IMR-90 (cell line): Measurements from ENCODE around the gene ROBO1. TPM values are rescaled to one million over a fixed set of nuclear protein-coding genes. Genes with fewer than 3 reads are reported as not detected.
A peak's percentile ranks its signal among the peaks of the same experiment; 100 is the strongest.

Experiments used
- ATAC-seq: fragments of 200-7000 bp; cut with Tn5 transposase; 2 replicates; pipeline ENCODE4 v1.9.1; 2020; ENCODE audit warnings: low read depth, mild to moderate bottlenecking, moderate library complexity
- BruUV-seq: library from RNA; stranded (reverse); fragments of 400-500 nt; replicated peaks from 2 replicates; lab custom pipeline; 2021; lab: Mats Ljungman, UMichigan
- CTCF ChIA-PET: fragments of 300-600 bp; formaldehyde crosslinking; extraction: SDS; loops from one replicate; lab custom pipeline; 2021; ENCODE audit warnings: antibody characterized with exemption; lab: Yijun Ruan, JAX
- POLR2A ChIA-PET: fragments of 300-600 bp; sonication (Branson Sonifier 250); formaldehyde crosslinking; loops from one replicate; lab custom pipeline; 2022; ENCODE audit warnings: antibody characterized with exemption; ENCODE audit not compliant: unreplicated experiment; lab: Charles Lee
- DNase-seq: peaks from one replicate; pipeline ENCODE4 v3.0.0; 2013
- H2AFZ ChIP-seq: replicated peaks from 2 replicates; pipeline ENCODE3; 2013; ENCODE audit warnings: low read length, mild to moderate bottlenecking; ENCODE audit not compliant: poor library complexity
- H2AK5ac ChIP-seq: 2 replicates; pipeline ENCODE4 v1.6.1; 2013; ENCODE audit warnings: low read depth, low read length, inconsistent platforms
- H2AK9ac ChIP-seq: replicated peaks from 2 replicates; pipeline ENCODE3; 2013; ENCODE audit warnings: mild to moderate bottlenecking, low read depth, low read length, moderate library complexity; ENCODE audit not compliant: poor library complexity
- H2BK120ac ChIP-seq: 2 replicates; pipeline ENCODE4 v1.6.1; 2013; ENCODE audit warnings: low read depth, low read length, inconsistent platforms
- H2BK15ac ChIP-seq: 3 replicates; pipeline ENCODE4 v1.6.1; 2013; ENCODE audit warnings: low read depth, low read length, inconsistent platforms
- H2BK20ac ChIP-seq: 2 replicates; pipeline ENCODE4 v1.6.1; 2013; ENCODE audit warnings: low read depth, mild to moderate bottlenecking, inconsistent platforms, low read length, moderate library complexity
- H2BK5ac ChIP-seq: 2 replicates; pipeline ENCODE4 v1.6.1; 2013; ENCODE audit warnings: mild to moderate bottlenecking, low read depth, low read length, inconsistent platforms; ENCODE audit not compliant: poor library complexity, severe bottlenecking
- H3K14ac ChIP-seq: replicated peaks from 2 replicates; pipeline ENCODE4 v1.6.1; 2013; ENCODE audit warnings: low read depth, low read length, inconsistent platforms
- H3K18ac ChIP-seq: 2 replicates; pipeline ENCODE4 v1.6.1; 2013; ENCODE audit warnings: low read depth, low read length, control low read depth
- H3K23ac ChIP-seq: 2 replicates; pipeline ENCODE4 v1.6.1; 2013; ENCODE audit warnings: low read depth, low read length, inconsistent platforms
- H3K27ac ChIP-seq: 2 replicates; pipeline ENCODE4 v1.5.1; 2013; ENCODE audit warnings: mild to moderate bottlenecking, control low read depth, low read length; ENCODE audit not compliant: insufficient read depth
- H3K27me3 ChIP-seq: 2 replicates; pipeline ENCODE4 v1.6.1; 2013; ENCODE audit warnings: low read length; ENCODE audit not compliant: control insufficient read depth, insufficient read depth
- H3K36me3 ChIP-seq: 2 replicates; pipeline ENCODE4 v1.6.1; 2013; ENCODE audit warnings: low read length, mixed read lengths; ENCODE audit not compliant: control insufficient read depth, insufficient read depth
- H3K4ac ChIP-seq: 2 replicates; pipeline ENCODE4 v1.6.1; 2013; ENCODE audit warnings: low read depth, low read length, inconsistent platforms
- H3K4me1 ChIP-seq: 2 replicates; pipeline ENCODE4 v1.6.1; 2013; ENCODE audit warnings: low read length, mixed read lengths; ENCODE audit not compliant: control insufficient read depth, insufficient read depth
- H3K4me2 ChIP-seq: 2 replicates; pipeline ENCODE4 v1.6.1; 2013; ENCODE audit warnings: low read depth, mild to moderate bottlenecking, control low read depth, low read length, moderate library complexity
- H3K4me3 ChIP-seq: 2 replicates; pipeline ENCODE4 v1.5.1; 2013; ENCODE audit warnings: low read depth, mild to moderate bottlenecking, control low read depth, low read length, moderate library complexity; ENCODE audit not compliant: insufficient read depth
- H3K56ac ChIP-seq: 2 replicates; pipeline ENCODE4 v1.6.1; 2013; ENCODE audit warnings: low read length, inconsistent platforms; ENCODE audit not compliant: insufficient read depth; ENCODE audit errors: extremely low read depth
- H3K79me1 ChIP-seq, 2 experiments: 2 replicates each; pipeline ENCODE4 v1.6.1; 2013; ENCODE audit warnings: low read length in 2 of 2, inconsistent platforms in 1 of 2, low read depth in 1 of 2
- H3K9ac ChIP-seq: 2 replicates; pipeline ENCODE4 v1.6.1; 2013; ENCODE audit warnings: low read depth, low read length, control low read depth
- H3K9me1 ChIP-seq: 2 replicates; pipeline ENCODE4 v1.6.1; 2013; ENCODE audit warnings: low read length, inconsistent platforms; ENCODE audit not compliant: insufficient read depth
- H3K9me3 ChIP-seq: 2 replicates; pipeline ENCODE4 v1.6.1; 2013; ENCODE audit warnings: low read length; ENCODE audit not compliant: control insufficient read depth, insufficient read depth
- H4K20me1 ChIP-seq: 2 replicates; pipeline ENCODE4 v1.6.1; 2013; ENCODE audit warnings: low read length, inconsistent platforms; ENCODE audit not compliant: insufficient read depth
- H4K5ac ChIP-seq: 2 replicates; pipeline ENCODE4 v1.6.1; 2013; ENCODE audit warnings: mild to moderate bottlenecking, low read depth, low read length, control low read depth
- H4K8ac ChIP-seq, 2 experiments: 2 replicates each; pipeline ENCODE4 v1.6.1; 2013; ENCODE audit warnings: low read depth in 2 of 2, low read length in 2 of 2, control low read depth in 1 of 2, inconsistent platforms in 1 of 2
- H4K91ac ChIP-seq: 2 replicates; pipeline ENCODE4 v1.6.1; 2013; ENCODE audit warnings: low read depth, low read length, inconsistent platforms; ENCODE audit not compliant: insufficient read depth
- BHLHE40 ChIP-seq: fragments of 150-350 bp; IDR thresholded peaks from 2 replicates; pipeline ENCODE4 v1.6.1; 2016; ENCODE audit warnings: mild to moderate bottlenecking, low read depth, low read length
- CEBPB ChIP-seq: IDR thresholded peaks from 2 replicates; pipeline ENCODE4 v1.6.1; 2012; ENCODE audit warnings: low read depth, low read length, improper control_type of control experiment
- CHD1 ChIP-seq: IDR thresholded peaks from 2 replicates; pipeline ENCODE4 v1.6.1; 2012; ENCODE audit warnings: low read depth, low read length, improper control_type of control experiment
- FOS ChIP-seq: fragments of 150-350 bp; IDR thresholded peaks from 2 replicates; pipeline ENCODE4 v1.6.1; 2016; ENCODE audit warnings: low read depth, low read length
- MAFK ChIP-seq: IDR thresholded peaks from 2 replicates; pipeline ENCODE4 v1.6.1; 2012; ENCODE audit warnings: low read depth, low read length, improper control_type of control experiment
- MAZ ChIP-seq: IDR thresholded peaks from 2 replicates; pipeline ENCODE4 v1.6.1; 2012; ENCODE audit warnings: low read depth, mild to moderate bottlenecking, low read length, improper control_type of control experiment, moderate library complexity, borderline replicate concordance
- MXI1 ChIP-seq: IDR thresholded peaks from 2 replicates; pipeline ENCODE4 v1.6.1; 2012; ENCODE audit warnings: low read depth, mild to moderate bottlenecking, low read length, moderate library complexity, borderline replicate concordance
- NFE2L2 ChIP-seq: fragments of 150-350 bp; IDR thresholded peaks from 2 replicates; pipeline ENCODE4 v1.6.1; 2016; ENCODE audit warnings: low read depth, mild to moderate bottlenecking, low read length
- POLR2A ChIP-seq: IDR thresholded peaks from 2 replicates; pipeline ENCODE4 v1.6.1; 2012; ENCODE audit warnings: mild to moderate bottlenecking, low read depth, low read length
- RAD21 ChIP-seq: IDR thresholded peaks from 2 replicates; pipeline ENCODE4 v1.6.1; 2012; ENCODE audit warnings: low read length, improper control_type of control experiment
- RCOR1 ChIP-seq: IDR thresholded peaks from 2 replicates; pipeline ENCODE4 v1.6.1; 2012; ENCODE audit warnings: mild to moderate bottlenecking, low read length, improper control_type of control experiment; ENCODE audit not compliant: insufficient replicate concordance
- RFX5 ChIP-seq: IDR thresholded peaks from 2 replicates; pipeline ENCODE4 v1.8.0; 2012; ENCODE audit warnings: low read depth, mild to moderate bottlenecking, low read length, moderate library complexity
- SMC3 ChIP-seq: fragments of 150-350 bp; IDR thresholded peaks from 2 replicates; pipeline ENCODE4 v1.6.1; 2016; ENCODE audit warnings: low read depth, mild to moderate bottlenecking, antibody characterized with exemption, low read length, moderate library complexity
- USF2 ChIP-seq: fragments of 150-350 bp; IDR thresholded peaks from 2 replicates; pipeline ENCODE4 v1.6.1; 2017; ENCODE audit warnings: mild to moderate bottlenecking, antibody characterized with exemption, low read length, low read depth
- WGBS, 2 experiments: methylation state at CpG; one replicate each; pipeline versions ENCODE4 v1.1.5 to v1.1.7; 2013; ENCODE audit warnings: missing lambda C conversion rate in 2 of 2; ENCODE audit not compliant: insufficient read length in 1 of 2; ENCODE audit errors: extremely low coverage in 2 of 2; 5-methylcytosine and 5-hydroxymethylcytosine counted together
- dilution Hi-C: fragments of 300-500 bp; cut with HindIII; formaldehyde crosslinking; loops from one replicate; pipeline ENCODE4 v1.14.3; 2018; ENCODE audit warnings: low sequenced_read_pairs; ENCODE audit not compliant: unreplicated experiment
- in situ Hi-C: fragments of 300-500 bp; cut with MboI; formaldehyde crosslinking; loops from 3 replicates; pipeline ENCODE4 v1.14.3; 2019; ENCODE audit warnings: low sequenced_read_pairs, inconsistent platforms, mixed read lengths
- intact Hi-C: fragments of 100-400 bp; cut with micrococcal nuclease; formaldehyde crosslinking; loops from 2 replicates; pipeline ENCODE4 v1.10.0; 2022
- polyA plus RNA-seq, 3 experiments: library from polyadenylated mRNA; depleted of rRNA; stranded (reverse); fragments of >200 nt; gene quantifications; 2 replicates each; pipeline ENCODE4 v1.2.3, GENCODE V29; 2012; ENCODE audit warnings: low replicate concordance in 1 of 3
- total RNA-seq: library from RNA; depleted of rRNA; stranded (reverse); fragments of >200 nt; gene quantifications from 2 replicates; pipeline ENCODE4 v1.2.3, GENCODE V29; 2012
- TF ChIP-seq, protein P1 (sequence below): conservative IDR thresholded peaks from 2 replicates; pipeline ENCODE4 v1.5.1; 2012; ENCODE audit warnings: mild to moderate bottlenecking, low read depth, low read length, improper control_type of control experiment
- TF ChIP-seq, protein P2 (sequence below): fragments of 150-350 bp; IDR thresholded peaks from 2 replicates; pipeline ENCODE4 v1.6.1; 2016; ENCODE audit warnings: low read depth, mild to moderate bottlenecking, low read length, moderate library complexity, borderline replicate concordance

ROBO1 gene
- total and polyA plus RNA-seq, 2 of the 4 experiments (the other 2 are of a cell fraction): 24.1 to 53.9 TPM

- Histone ChIP-seq H3K9me3 (no peaks in the 10 kb centered on the region), H2BK15ac (peak overlapping the region; percentile 70; the same call in 1 of the 3 replicates), H3K4me1 (peaks cover 1% of the 10 kb centered on the region; the same call in 1 of the 2 replicates), H3K9ac (no peak overlapping the region), H3K23ac (0 out of 2 replicates have a peak overlapping the region, but pooled peaks have one; percentile 5), H2BK20ac (0 out of 2 replicates have a peak overlapping the region, but pooled peaks have one; percentile 34), H3K18ac (no peak overlapping the region), H2AK9ac (no peak overlapping the region), H3K56ac (no peak overlapping the region), H2BK120ac (peak overlapping the region; percentile 76), H4K5ac (no peak overlapping the region), H2AK5ac (peak overlapping the region; percentile 67; the same call in 1 of the 2 replicates), H3K4me3 (no peak overlapping the region), H3K4me2 (no peak overlapping the region), H4K20me1 (no peaks in the 10 kb centered on the region; the same call in 1 of the 2 replicates), H3K4ac (peak overlapping the region; percentile 71; the same call in 1 of the 2 replicates), H3K9me1 (peaks cover 7% of the 10 kb centered on the region), H3K27ac (no peak overlapping the region), H2BK5ac (no peak overlapping the region), H3K79me1 (peaks cover 9 to 16% of the 10 kb centered on the region in 2 experiments), H2AFZ (no peak overlapping the region), H3K27me3 (no peaks in the 10 kb centered on the region), H3K36me3 (no peaks in the 10 kb centered on the region), H4K91ac (no peak overlapping the region; the same call in 1 of the 2 replicates), H4K8ac (peak overlapping the region in 1 of 2 experiments; percentile 4; a peak in 1 of 4 replicates), H3K14ac (peak overlapping the region; percentile 84; the same call in 1 of the 2 replicates)
- dilution Hi-C loops: no loop called here
- in situ Hi-C loops: no loop called here
- TF ChIP-seq SMC3 (no peak), CEBPB (no peak), RFX5 (no peak), FOS (no peak), USF2 (no peak), RAD21 (no peak), BHLHE40 (no peak), POLR2A (no peak), CHD1 (no peak), MAZ (no peak), MAFK (no peak), MXI1 (no peak), NFE2L2 (no peak), RCOR1 (no peak)
- TF ChIP-seq, protein P1, sequence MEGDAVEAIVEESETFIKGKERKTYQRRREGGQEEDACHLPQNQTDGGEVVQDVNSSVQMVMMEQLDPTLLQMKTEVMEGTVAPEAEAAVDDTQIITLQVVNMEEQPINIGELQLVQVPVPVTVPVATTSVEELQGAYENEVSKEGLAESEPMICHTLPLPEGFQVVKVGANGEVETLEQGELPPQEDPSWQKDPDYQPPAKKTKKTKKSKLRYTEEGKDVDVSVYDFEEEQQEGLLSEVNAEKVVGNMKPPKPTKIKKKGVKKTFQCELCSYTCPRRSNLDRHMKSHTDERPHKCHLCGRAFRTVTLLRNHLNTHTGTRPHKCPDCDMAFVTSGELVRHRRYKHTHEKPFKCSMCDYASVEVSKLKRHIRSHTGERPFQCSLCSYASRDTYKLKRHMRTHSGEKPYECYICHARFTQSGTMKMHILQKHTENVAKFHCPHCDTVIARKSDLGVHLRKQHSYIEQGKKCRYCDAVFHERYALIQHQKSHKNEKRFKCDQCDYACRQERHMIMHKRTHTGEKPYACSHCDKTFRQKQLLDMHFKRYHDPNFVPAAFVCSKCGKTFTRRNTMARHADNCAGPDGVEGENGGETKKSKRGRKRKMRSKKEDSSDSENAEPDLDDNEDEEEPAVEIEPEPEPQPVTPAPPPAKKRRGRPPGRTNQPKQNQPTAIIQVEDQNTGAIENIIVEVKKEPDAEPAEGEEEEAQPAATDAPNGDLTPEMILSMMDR: no peak
- TF ChIP-seq, protein P2, sequence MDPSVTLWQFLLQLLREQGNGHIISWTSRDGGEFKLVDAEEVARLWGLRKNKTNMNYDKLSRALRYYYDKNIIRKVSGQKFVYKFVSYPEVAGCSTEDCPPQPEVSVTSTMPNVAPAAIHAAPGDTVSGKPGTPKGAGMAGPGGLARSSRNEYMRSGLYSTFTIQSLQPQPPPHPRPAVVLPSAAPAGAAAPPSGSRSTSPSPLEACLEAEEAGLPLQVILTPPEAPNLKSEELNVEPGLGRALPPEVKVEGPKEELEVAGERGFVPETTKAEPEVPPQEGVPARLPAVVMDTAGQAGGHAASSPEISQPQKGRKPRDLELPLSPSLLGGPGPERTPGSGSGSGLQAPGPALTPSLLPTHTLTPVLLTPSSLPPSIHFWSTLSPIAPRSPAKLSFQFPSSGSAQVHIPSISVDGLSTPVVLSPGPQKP: no peak
- WGBS, 2 experiments: no CpG with 5 or more reads among the region's 3 CpGs
- no TSS peak for BruUV-seq
- ATAC-seq (no peak), DNase-seq (no peak)
- ChIA-PET POLR2A (no interaction called here), CTCF (no interaction called here)
- intact Hi-C loops: no loop called here
Measured at GRCh38 chr3:78900880-78901279, 866.9 kb downstream of the ROBO1 start.
